ENCODE measurements around the gene RRM1.
"Not testable (repeated sequence)": the region's sequence is repeated elsewhere in the genome, so short reads cannot be mapped to it uniquely, and the experiment has no call there.

Gene RRM1

GRCh38 chr11:4146070-4146771 is 51.6 kb downstream of the RRM1 start:
- no peak for DNase-seq

- no peak for DNase-seq
Observed at GRCh38 chr11:4146772-4147098, 52.1 kb downstream of the RRM1 start.

GRCh38 chr11:4154503-4154902 is 59.9 kb downstream of the RRM1 start:
- no peak for DNase-seq

GRCh38 chr11:4156571-4156970 is 62.0 kb downstream of the RRM1 start:
- no peak for DNase-seq

- DNase-seq = not testable (repeated sequence)
Observed at GRCh38 chr11:4158818-4159217, 64.2 kb downstream of the RRM1 start.

- DNase-seq = no peak
Observed at GRCh38 chr11:4161305-4161704, 66.7 kb downstream of the RRM1 start.

GRCh38 chr11:4164884-4165590 is 70.4 kb downstream of the RRM1 start:
- DNase-seq = no peak

- no peak for DNase-seq
Observed at GRCh38 chr11:4167292-4167691, 72.7 kb downstream of the RRM1 start.

DNA sequence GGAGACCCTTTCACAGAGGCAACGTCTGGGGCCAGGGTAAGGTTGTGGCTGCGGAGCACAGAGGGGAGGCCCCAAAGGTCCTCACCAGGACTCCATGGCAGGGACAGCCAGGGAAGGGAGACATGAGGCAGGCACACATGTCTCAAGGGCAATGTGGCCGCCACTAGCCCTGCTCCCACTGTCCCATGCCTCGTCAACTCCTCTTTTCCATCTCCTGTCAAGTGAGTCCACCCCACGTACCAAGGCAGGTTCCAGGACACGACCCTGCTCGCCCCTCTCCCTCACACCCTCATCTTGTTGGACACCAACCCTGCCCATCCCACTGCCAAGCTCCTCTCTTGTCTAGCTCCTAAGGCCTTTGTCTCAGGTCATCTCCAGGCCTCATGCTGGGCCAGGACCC is 73.2 kb downstream of the RRM1 start:
- no peak for DNase-seq

- DNase-seq = peak; percentile 47
Observed at GRCh38 chr11:4175620-4176350, 81.2 kb downstream of the RRM1 start.

DNA sequence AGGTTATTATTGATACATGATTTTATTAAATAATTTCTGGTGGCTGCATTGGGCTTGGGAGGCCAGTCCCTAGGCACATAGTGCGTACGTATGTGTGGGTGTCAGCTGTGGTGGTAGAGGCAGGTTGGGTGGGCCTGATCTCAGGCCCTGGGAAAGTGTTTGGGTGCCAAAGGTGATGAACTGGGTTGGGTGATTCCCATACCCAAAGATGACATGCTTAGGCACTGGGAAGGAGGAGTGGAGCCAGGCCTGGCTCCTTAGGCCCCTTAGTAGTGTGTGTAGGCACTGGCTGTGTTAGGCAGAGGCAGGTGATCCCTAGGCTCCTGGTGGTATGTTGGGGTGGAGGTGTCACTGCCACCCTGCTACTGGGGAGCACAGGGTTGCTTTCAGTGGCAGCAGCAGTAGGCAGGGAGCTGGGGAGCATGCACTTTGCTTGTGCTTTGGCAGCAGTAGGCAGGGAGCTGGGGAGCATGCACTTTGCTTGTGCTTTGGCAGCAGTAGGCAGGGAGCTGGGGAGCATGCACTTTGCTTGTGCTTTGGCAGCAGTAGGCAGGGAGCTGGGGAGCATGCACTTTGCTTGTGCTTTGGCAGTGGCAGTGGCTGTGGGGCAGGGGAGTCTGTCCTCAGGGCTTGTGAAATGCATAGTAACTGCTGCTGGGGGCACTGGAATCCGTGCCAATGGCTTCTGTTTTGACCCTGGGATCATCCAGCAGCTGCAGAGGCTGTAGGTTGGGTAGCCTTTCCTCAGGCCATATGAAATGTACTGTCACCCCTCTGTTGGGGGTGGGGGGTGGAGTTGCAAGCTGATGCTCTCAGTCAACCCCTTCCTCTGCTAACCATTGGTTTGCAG is 84.4 kb downstream of the RRM1 start:
- DNase-seq = no peak

DNA sequence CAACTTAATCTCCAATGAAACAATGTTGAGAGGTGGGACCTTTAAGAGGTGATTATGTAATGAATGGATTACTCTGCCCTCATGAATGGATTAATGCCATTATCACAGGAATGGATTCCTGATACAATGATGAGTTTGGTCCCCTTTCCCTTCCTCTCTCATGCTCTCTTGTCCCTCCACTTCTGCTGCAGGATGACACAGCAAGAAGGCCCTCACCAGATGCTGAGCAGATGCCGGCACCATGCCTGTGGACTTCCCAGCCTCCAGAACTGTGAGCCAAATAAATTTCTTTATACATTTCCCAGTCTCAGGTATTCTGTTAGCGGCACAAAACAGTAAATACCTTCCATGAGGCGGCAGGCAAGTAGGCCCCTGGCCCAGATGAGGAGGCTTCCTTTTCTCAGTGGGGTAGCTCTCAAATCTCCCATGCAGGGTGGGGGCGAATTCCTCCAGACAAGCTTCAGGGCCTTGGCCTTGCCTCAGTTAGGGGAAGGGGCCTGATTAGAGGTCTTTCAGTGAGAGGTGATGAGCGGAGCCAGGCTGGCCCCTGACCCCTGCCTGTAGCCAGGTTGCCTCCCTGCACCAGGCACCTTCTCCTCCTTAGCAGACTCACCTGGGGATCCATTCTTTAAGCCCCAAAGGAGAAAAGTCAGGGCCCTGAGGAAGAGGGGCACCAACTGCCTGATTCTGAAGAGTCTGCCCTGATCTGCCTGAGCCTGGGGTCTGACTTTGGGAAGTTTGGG is 86.0 kb downstream of the RRM1 start:
- DNase-seq = no peak

GRCh38 chr11:4181782-4182721 is 87.5 kb downstream of the RRM1 start:
- peak; percentile 88 for DNase-seq

GRCh38 chr11:4183410-4184057 is 88.9 kb downstream of the RRM1 start:
- no peak for DNase-seq

- peak; percentile 19 for DNase-seq
Observed at GRCh38 chr11:4184163-4184916, 89.7 kb downstream of the RRM1 start.

GRCh38 chr11:4185561-4185960 is 91.0 kb downstream of the RRM1 start:
- no peak for DNase-seq

GRCh38 chr11:4186464-4187054 is 92.0 kb downstream of the RRM1 start:
- DNase-seq = no peak

- DNase-seq = peak; percentile 84
Observed at GRCh38 chr11:4187055-4187988, 92.7 kb downstream of the RRM1 start.
